DOHH2 (cell line): ENCODE results near the gene RPL29.

ENCODE experiments used
- EZH2phosphoT487 ChIP-seq: fragments of 200-600 bp; sonication (generic); IDR thresholded peaks from 2 replicates; pipeline ENCODE4 v1.6.1; 2017; ENCODE audit warnings: borderline replicate concordance, mild to moderate bottlenecking, antibody characterized with exemption, low read length, moderate library complexity, mixed read lengths
- TF ChIP-seq, protein P1 (sequence below): fragments of 200-600 bp; sonication (generic); IDR thresholded peaks from one replicate; pipeline ENCODE4 v1.5.1; 2014; ENCODE audit warnings: antibody characterized with exemption, mild to moderate bottlenecking, low read depth, low read length; ENCODE audit not compliant: poor library complexity, severe bottlenecking

DNA sequence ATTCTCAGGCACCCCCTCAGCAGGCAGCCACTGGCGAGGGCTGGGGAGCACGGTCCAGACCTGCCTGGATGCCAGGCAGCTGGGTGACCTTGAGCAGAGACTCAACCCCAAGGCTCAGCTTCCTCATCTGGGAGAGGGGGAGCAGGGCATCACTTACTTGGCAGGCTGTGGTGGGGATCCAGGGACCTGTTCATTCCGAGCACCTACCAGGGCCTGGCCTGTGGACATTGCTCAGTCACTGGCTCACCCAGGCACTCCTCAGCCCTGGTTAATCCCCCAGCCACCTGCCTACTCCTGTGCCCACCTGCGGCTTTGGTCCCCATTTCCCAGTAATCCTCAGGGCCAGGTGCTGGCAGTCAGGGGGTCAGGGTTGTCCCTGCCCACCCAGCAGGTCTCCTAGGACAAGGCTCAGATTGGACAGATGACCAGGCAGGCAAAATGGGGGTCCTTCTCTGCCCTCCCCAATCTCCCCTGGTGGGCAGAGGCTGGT lies 9.3 kb upstream of the RPL29 start:
- TF ChIP-seq, protein P1, sequence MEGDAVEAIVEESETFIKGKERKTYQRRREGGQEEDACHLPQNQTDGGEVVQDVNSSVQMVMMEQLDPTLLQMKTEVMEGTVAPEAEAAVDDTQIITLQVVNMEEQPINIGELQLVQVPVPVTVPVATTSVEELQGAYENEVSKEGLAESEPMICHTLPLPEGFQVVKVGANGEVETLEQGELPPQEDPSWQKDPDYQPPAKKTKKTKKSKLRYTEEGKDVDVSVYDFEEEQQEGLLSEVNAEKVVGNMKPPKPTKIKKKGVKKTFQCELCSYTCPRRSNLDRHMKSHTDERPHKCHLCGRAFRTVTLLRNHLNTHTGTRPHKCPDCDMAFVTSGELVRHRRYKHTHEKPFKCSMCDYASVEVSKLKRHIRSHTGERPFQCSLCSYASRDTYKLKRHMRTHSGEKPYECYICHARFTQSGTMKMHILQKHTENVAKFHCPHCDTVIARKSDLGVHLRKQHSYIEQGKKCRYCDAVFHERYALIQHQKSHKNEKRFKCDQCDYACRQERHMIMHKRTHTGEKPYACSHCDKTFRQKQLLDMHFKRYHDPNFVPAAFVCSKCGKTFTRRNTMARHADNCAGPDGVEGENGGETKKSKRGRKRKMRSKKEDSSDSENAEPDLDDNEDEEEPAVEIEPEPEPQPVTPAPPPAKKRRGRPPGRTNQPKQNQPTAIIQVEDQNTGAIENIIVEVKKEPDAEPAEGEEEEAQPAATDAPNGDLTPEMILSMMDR: no peak
- no peak for TF ChIP-seq EZH2phosphoT487
